Measurements from ENCODE around the gene KIF12.

- TF ChIP-seq CTCF (IDR thresholded peaks at IDR 0.05; ENCODE audit: low read length) (no peak), EZH2phosphoT487 (IDR thresholded peaks at IDR 0.05; ENCODE audit: low read length) (no peak), EZH2 (optimal IDR thresholded peaks at IDR 0.05; ENCODE audit: low read depth, low read length) (no peak)
Measured at GRCh38 chr9:114140850-114141249, 41.8 kb upstream of the KIF12 start.
